SK-MEL-5 (cell line): ENCODE data around the gene ARNT2. TPM values are rescaled to one million over a fixed set of nuclear protein-coding genes. Genes with fewer than 3 reads are reported as not detected.

Experiments
- DNase-seq: peaks from one replicate; pipeline ENCODE4 v3.0.0-alpha.2; 2016; ENCODE audit warnings: low read depth, low spot score
- in situ Hi-C: cut with HindIII; loops from 2 replicates; pipeline ENCODE4 v1.10.0; 2016; ENCODE audit warnings: low sequenced_read_pairs, high pct_unique_total_duplicates, low pct_unique_long_range_greater_than_20kb
- total RNA-seq: library from RNA; depleted of rRNA; stranded (reverse); fragments of >200 nt; shearing (Covaris generic); gene quantifications from 2 replicates; pipeline ENCODE4 v1.2.3, GENCODE V29; 2014

ARNT2 gene
- total RNA-seq, 1 experiment from 2014 or later = 33.6 TPM

- no peak for DNase-seq
These were observed 29.7 kb downstream of the ARNT2 start for GRCh38 chr15:80433836-80434235.

GRCh38 chr15:80434926-80435720 lies 30.9 kb downstream of the ARNT2 start:
- in situ Hi-C loops = no loop called here
- no peak for DNase-seq

More at GRCh38 chr15:80433836-80434235, 29.7 kb downstream of the ARNT2 start:
- in situ Hi-C loops = no loop called here

DNA sequence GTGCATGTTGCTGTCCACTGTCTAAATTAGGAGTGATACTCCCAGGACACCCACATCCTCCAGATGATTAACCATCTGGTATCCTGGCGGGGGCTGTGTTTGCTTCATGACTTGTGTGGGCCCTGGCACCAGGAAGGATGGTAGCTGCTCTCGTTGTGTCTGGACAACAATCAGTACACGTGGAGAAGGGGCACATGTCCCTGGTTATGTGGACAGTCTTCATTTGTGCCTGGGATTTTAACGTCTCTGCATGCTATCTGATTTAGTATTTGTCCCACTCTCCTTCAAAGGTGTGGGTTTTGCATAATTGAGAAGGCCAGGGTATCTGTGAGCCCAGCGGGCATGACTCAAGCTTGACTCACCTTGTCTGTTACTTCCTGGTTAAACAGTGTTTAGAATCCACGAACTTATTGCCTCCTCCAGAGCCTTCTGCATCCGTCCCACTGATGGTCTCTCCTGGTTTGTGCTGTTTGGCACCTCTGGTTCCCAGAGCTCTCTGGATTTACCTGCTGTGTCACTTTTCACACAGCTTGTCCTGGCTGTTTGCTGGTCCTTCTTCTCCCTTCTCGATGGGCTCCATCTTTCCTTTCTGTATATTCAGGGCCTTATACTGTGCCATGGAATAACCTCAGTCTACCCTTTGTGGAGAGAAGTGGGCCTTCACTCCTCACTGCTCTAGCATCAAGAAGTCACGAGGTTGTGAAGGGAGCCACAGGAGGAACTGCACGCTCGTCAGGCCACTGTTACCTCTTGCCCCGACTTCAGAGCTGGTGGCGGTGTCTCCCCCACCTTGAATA lies 32.5 kb downstream of the ARNT2 start:
- in situ Hi-C loops = no loop called here
- no peak for DNase-seq

GRCh38 chr15:80437334-80437891 lies 33.2 kb downstream of the ARNT2 start:
- in situ Hi-C loops = no loop called here
- DNase-seq = no peak

- in situ Hi-C loops = no loop called here
- no peak for DNase-seq
These were observed 35.0 kb downstream of the ARNT2 start for GRCh38 chr15:80439140-80439539.

DNA sequence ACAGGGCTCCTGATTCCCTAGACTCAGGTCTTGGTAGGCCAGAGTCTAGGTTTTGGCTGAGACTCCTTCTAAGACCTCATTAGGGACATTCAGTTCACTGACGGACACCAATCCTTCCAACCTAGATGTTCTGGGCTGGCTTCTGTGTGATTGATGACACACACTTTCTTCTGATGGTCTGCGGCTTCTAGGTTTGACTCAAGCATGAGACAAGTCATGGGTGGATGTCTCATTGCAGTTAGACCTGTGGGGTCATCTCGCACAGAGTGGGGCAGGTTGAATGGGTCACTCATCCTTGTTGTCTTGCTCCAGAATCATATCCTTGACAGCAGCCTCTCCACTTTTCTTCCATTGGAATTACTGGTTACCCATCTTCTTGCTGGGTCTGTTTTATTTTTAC lies 35.8 kb downstream of the ARNT2 start:
- in situ Hi-C loops = no loop called here
- DNase-seq = no peak

DNA sequence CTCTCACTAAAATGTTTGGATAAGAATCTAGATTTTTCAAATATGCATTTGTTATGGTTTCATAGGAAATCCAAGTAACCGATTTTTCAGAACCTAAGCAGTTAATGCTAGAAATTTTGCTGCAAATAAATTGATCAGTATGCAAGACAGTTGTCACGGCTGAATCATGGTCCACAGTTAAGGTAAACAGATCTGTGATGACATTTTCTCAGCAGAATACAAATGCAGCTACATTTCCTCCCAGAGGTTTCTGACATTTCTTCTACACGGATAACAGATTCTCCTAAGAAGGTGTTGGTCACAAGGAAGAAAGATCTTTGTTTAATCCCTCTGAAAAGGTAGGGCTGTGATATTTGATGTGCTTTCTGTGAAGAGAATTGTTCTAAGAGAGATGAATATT lies 36.9 kb downstream of the ARNT2 start:
- in situ Hi-C loops = no loop called here

GRCh38 chr15:80441714-80442113 lies 37.5 kb downstream of the ARNT2 start:
- DNase-seq = no peak
- in situ Hi-C loops = no loop called here

More for the DNA sequence above, 36.9 kb downstream of the ARNT2 start:
- DNase-seq = no peak

- in situ Hi-C loops = no loop called here
- DNase-seq = no peak
These were observed 38.7 kb downstream of the ARNT2 start for GRCh38 chr15:80442728-80443403.

GRCh38 chr15:80444680-80445251 lies 40.6 kb downstream of the ARNT2 start:
- in situ Hi-C loops = no loop called here
- DNase-seq = no peak

GRCh38 chr15:80445300-80446041 lies 41.3 kb downstream of the ARNT2 start:
- in situ Hi-C loops = no loop called here
- DNase-seq = no peak

DNA sequence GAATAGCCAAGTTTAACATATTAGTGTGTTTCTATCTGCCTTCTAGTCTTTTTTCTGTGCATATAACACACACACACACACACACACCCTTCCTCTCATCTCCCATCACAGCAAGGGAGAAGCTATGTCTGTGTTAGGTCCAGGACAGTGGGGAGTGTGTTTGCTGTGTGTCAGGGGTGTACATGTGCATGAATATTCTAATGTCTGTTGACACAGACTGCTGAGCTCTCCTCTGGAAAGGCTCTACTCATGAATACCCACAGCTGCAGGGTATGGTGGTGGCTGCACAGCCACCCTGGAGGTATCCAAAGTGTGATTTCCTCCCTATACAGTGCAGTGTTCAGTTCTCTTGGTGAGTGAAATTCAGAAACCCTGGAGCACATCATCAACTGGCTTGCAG lies 42.9 kb downstream of the ARNT2 start:
- DNase-seq = no peak
- in situ Hi-C loops = no loop called here

- DNase-seq = no peak
- in situ Hi-C loops = no loop called here
These were observed 45.6 kb downstream of the ARNT2 start for GRCh38 chr15:80449825-80450224.

GRCh38 chr15:80450811-80451321 lies 46.7 kb downstream of the ARNT2 start:
- no peak for DNase-seq
- in situ Hi-C loops = no loop called here

GRCh38 chr15:80452166-80452565 lies 48.0 kb downstream of the ARNT2 start:
- DNase-seq = no peak
- in situ Hi-C loops = no loop called here

- DNase-seq = no peak
- in situ Hi-C loops = no loop called here
These were observed 51.0 kb downstream of the ARNT2 start for GRCh38 chr15:80455051-80455648.
